Mucosa of rectum (tissue), 2 donors: ENCODE measurements around the gene WDR62.

Experiments
- H3K27ac ChIP-seq, 2 donors: one replicate each; pipeline ENCODE4 v1.7.0; 2013; ENCODE audit warnings: inconsistent platforms in 2 of 2, low read depth in 2 of 2, low read length in 2 of 2
- H3K27me3 ChIP-seq, 2 donors: one replicate each; pipeline ENCODE4 v1.7.0; 2013; ENCODE audit warnings: low read length in 2 of 2; ENCODE audit not compliant: control insufficient read depth in 2 of 2, insufficient read depth in 2 of 2
- H3K36me3 ChIP-seq, 2 donors: one replicate each; pipeline ENCODE4 v1.7.0; 2013; ENCODE audit warnings: low read length in 2 of 2; ENCODE audit not compliant: control insufficient read depth in 2 of 2, insufficient read depth in 2 of 2
- H3K4me1 ChIP-seq, 2 donors: one replicate each; pipeline ENCODE4 v1.7.0; 2013; ENCODE audit warnings: low read length in 2 of 2, mild to moderate bottlenecking in 1 of 2; ENCODE audit not compliant: control insufficient read depth in 2 of 2, insufficient read depth in 2 of 2
- H3K4me3 ChIP-seq, 2 donors: one replicate each; pipeline ENCODE4 v1.7.0; 2013; ENCODE audit warnings: low read length in 2 of 2
- H3K9ac ChIP-seq, 2 donors: one replicate each; pipeline ENCODE4 v1.7.0; 2013; ENCODE audit warnings: low read length in 2 of 2, low read depth in 1 of 2, mild to moderate bottlenecking in 1 of 2
- H3K9me3 ChIP-seq, 2 donors: one replicate each; pipeline ENCODE4 v1.7.0; 2013; ENCODE audit warnings: low read length in 2 of 2; ENCODE audit not compliant: control insufficient read depth in 2 of 2
- donor health status: healthy.
- donor health status: Normal muscosa, but diverticular disease.

Gene WDR62

GRCh38 chr19:36019061-36019670 lies 35.5 kb upstream of the WDR62 start:
- Histone ChIP-seq H3K4me3 (no peak overlapping the region), H3K9ac (no peak overlapping the region), H3K27ac (no peak overlapping the region), H3K27me3 (no peaks in the 10 kb centered on the region), H3K36me3 (peaks cover 3 to 6% of the 10 kb centered on the region in 2 donors), H3K4me1 (peaks cover 5% of the 10 kb centered on the region in 2 donors), H3K9me3 (no peaks in the 10 kb centered on the region)

DNA sequence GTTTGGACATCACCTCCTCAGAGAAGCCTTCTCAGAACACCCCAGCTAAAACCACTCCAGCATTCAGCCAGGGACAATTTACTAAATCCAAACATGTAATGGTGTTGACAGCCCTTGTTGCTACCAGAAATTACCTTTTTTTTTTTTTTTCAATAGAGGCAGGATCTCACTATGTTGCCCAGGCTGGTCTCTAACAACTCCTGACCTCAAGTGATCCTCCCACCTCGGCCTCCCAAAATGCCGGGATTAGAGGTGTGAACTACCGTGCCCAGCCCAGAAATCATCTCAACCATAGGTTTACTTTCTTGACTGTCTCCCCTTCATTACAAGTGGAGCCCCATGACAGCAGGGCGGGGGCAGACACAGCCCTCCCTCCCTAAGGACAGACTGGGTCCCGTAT lies 31.3 kb upstream of the WDR62 start:
- peaks cover 6% of the 10 kb centered on the region in 2 donors for H3K36me3 ChIP-seq
- no peaks in the 10 kb centered on the region for H3K27me3 ChIP-seq
- H3K9ac ChIP-seq: no peak overlapping the region
- H3K4me1 ChIP-seq: no peaks in the 10 kb centered on the region
- H3K27ac ChIP-seq: no peak overlapping the region
- H3K9me3 ChIP-seq: no peaks in the 10 kb centered on the region
- no peak overlapping the region for H3K4me3 ChIP-seq

GRCh38 chr19:36025541-36025940 lies 29.2 kb upstream of the WDR62 start:
- peaks cover 4 to 6% of the 10 kb centered on the region in 2 donors for H3K36me3 ChIP-seq

GRCh38 chr19:36026091-36026876 lies 28.4 kb upstream of the WDR62 start:
- no peak overlapping the region for H3K4me3 ChIP-seq
- no peak overlapping the region for H3K27ac ChIP-seq
- no peak overlapping the region for H3K9ac ChIP-seq
- peaks cover 4 to 6% of the 10 kb centered on the region in 2 donors for H3K36me3 ChIP-seq
- no peaks in the 10 kb centered on the region for H3K4me1 ChIP-seq
- no peaks in the 10 kb centered on the region for H3K27me3 ChIP-seq
- H3K9me3 ChIP-seq: no peaks in the 10 kb centered on the region

More at GRCh38 chr19:36025541-36025940, 29.2 kb upstream of the WDR62 start:
- H3K4me1 ChIP-seq: no peaks in the 10 kb centered on the region
- no peaks in the 10 kb centered on the region for H3K27me3 ChIP-seq
- no peaks in the 10 kb centered on the region for H3K9me3 ChIP-seq
- no peak overlapping the region for H3K9ac ChIP-seq
- H3K4me3 ChIP-seq: no peak overlapping the region
- H3K27ac ChIP-seq: no peak overlapping the region

DNA sequence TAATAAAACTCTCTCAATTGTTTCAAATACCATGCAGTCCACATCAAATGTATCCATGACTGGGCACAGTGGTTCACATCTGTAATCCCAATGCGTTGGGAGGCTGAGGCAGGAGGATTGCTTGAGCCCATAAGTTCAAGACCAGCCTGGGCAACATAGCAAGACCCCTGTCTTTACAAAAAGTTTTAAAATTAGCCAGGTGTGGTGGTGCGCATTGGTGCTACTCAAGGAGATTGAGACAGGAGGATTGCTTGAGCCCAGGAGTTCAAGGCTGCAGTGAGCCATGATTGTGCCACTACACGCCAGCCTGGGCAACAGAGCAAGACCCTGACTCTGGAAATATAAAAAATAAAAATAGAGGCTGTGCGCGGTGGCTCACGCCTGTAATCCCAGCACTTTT lies 27.0 kb upstream of the WDR62 start:
- peaks cover 0 to 6% of the 10 kb centered on the region in 2 donors for H3K36me3 ChIP-seq
- no peak overlapping the region for H3K27ac ChIP-seq
- no peaks in the 10 kb centered on the region for H3K9me3 ChIP-seq

DNA sequence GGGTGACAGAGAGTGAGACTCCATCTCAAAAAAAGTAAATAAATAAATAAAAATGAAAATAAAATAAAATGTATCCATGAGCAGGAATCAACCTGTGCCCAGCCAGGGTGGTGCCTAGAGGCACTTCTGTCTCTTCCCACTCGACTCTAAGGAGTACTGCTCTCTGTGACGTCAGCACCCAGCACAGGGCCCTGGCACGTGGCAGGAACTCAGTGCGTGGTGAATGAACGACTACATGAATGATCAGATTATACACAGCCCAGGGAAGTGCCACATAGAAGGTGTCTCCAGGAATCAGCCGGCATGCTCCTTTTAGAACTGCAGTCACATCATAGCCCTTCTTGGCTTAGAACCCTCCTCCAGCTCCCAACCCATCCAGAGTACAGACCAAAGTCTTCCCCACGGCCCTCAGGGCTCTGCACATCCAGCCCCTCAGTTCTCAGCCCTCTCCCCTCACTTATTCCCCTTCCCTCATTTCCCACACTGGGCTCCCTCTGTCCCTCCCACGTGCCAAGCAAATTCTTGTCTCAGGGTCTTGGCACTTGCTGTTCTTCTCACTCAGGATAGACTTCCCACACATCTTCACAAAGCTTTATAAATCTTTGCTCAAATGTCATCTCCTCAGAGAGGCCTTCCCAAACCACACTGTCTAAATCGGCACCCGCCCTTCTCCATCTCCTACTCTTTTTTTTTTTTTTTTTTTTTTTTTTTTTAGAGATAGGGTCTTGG lies 26.2 kb upstream of the WDR62 start:
- Histone ChIP-seq H3K4me3 (no peak overlapping the region), H3K36me3 (peaks cover 0 to 6% of the 10 kb centered on the region in 2 donors), H3K9me3 (no peaks in the 10 kb centered on the region), H3K4me1 (no peaks in the 10 kb centered on the region), H3K9ac (no peak overlapping the region), H3K27me3 (no peaks in the 10 kb centered on the region), H3K27ac (no peak overlapping the region)

More for the DNA sequence above, 27.0 kb upstream of the WDR62 start:
- Histone ChIP-seq H3K9ac (no peak overlapping the region), H3K27me3 (no peaks in the 10 kb centered on the region), H3K4me1 (no peaks in the 10 kb centered on the region), H3K4me3 (no peak overlapping the region)

- no peaks in the 10 kb centered on the region for H3K27me3 ChIP-seq
Observed at GRCh38 chr19:36030264-36031148, 24.2 kb upstream of the WDR62 start.

GRCh38 chr19:36031308-36031707 lies 23.4 kb upstream of the WDR62 start:
- no peak overlapping the region for H3K27ac ChIP-seq

More at GRCh38 chr19:36030264-36031148, 24.2 kb upstream of the WDR62 start:
- Histone ChIP-seq H3K36me3 (peaks cover 4 to 6% of the 10 kb centered on the region in 2 donors), H3K4me3 (no peak overlapping the region), H3K9me3 (no peaks in the 10 kb centered on the region), H3K9ac (no peak overlapping the region), H3K27ac (no peak overlapping the region), H3K4me1 (no peaks in the 10 kb centered on the region)

GRCh38 chr19:36032251-36033104 lies 22.2 kb upstream of the WDR62 start, which contains the start of gene CLIP3:
Gene CLIP3 (minus strand): TSS chr19:36032873. CDS start chr19:36032357, 516 bp downstream.
- Histone ChIP-seq H3K4me3 (peak within 1 kb of the TSS; percentile 54 to 63), H3K9ac (no peak within 1 kb of the TSS), H3K9me3 (no peaks in the 10 kb centered on the region), H3K36me3 (peaks cover 0 to 4% of the 10 kb centered on the region in 2 donors), H3K27me3 (no peaks in the 10 kb centered on the region), H3K27ac (peak within 1 kb of the TSS in 1 of 2 donors; percentile 23), H3K4me1 (no peaks in the 10 kb centered on the region)

More at GRCh38 chr19:36031308-36031707, 23.4 kb upstream of the WDR62 start:
- Histone ChIP-seq H3K9ac (no peak overlapping the region), H3K9me3 (no peaks in the 10 kb centered on the region), H3K4me3 (no peak overlapping the region), H3K36me3 (peaks cover 4 to 6% of the 10 kb centered on the region in 2 donors), H3K27me3 (no peaks in the 10 kb centered on the region), H3K4me1 (no peaks in the 10 kb centered on the region)
